ENCODE measurements around the gene RBMS1.

The RBMS1 gene

DNA sequence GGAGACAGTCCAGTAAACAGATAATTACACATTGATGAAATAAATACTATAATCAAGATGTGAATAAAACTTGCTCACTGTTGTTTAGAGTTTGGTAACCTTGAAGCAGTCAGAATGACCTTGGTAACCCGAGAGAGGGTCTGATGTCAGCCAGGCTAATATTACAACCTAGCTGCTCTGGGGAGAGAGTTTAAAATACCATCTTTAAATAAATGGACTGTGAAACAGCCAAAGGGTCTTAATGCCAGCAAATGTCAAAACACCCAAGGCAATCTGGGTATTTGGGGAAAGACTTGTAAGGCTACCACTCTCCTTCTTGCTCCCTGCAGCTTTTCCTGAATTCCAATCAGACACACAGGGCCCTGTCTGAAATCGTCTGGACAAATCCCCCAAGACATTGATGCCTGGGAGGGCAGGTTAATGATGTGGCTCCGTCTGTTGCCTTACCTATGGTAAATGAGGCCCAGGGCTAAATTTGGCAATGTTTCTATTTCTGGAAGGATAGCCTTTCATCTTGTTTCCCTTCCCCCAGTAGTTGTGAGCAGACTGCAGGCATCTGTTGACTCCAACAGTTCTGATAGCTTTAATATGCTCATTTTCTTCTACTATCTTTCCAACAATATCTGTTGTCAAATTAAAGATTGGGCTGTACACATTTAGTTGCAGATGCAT is 250.6 kb downstream of the RBMS1 start:
- FAIRE-seq, result no peak

DNA sequence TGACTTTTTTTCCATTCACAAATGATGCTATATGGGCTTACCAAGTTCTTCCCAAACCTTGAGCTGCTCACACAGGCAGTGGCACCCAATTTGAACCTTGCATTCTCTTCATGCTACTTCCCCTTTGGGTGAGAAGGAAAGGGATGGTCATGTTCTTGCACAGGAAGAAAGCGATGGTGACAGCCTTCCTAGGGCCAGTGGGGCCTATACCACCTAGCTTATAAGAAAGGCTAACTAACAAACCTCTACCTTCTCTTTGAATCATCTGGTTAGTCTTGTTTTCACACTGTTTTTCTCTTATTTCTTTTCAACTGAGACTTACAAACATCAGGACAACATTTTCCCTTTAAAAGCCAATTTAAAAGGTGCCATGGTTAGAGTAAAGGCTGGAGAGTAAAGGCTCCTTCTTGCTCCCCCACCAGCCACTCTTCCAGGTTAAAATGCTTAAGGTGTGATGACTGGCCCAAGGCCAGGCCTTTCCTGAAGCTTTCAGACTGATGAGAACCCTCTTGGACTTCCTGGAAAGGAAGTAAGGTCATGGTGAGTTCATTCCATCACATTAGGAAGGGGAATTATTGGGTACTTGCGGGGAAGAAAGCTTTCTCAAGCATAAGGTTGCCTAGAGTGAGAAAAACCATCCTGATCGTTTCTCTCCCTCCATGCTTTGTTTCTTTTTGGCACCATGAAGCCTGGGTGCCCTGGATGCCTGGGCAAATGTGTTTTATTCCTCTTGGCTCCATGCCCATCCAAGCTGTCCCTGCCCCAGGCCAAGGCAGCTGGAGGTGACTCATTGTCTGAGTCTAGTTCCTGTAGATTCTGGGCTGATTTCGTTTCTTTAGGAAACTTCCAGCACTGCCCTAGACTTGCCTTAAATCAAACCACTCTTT is 252.1 kb downstream of the RBMS1 start:
- FAIRE-seq, result no peak

DNA sequence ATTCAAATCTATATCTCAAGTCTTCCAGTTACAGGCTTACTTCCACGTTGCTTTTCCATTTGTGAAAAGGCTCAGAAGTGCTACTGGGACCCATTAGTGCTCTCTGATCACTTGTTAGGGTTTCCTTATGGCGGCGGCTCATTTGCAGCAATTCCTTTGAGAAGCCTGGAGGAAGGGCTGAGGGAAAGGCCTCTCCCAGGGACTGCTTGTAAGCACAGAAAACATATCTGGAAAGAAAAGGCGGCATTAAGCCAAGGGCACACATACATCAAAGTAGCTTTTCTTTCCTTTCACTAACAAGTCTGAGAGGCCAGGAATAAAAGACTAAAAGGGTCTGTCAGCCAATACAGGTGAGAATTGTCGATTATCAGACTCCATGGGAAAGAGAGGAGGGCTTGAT is 254.2 kb downstream of the RBMS1 start:
- no peak for FAIRE-seq

DNA sequence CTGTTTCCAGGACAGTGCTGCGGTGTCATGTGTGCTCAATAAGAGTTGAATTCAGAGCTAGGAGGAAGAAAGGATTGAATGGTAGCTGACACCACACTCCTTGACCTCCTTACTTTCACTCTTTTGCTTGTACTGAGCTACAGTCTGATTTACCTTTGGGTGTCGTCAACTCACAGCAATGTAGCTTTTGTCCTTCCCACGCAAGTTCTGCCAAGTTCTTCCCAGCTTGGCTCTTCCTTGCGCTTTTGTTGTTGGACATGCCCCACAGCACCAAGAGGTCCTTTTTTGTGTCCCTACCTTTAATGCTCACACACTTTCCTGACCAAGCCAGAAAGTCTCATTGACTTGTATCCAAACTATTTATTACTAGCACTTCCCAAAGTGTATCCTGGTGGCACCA is 255.2 kb downstream of the RBMS1 start:
- FAIRE-seq, result no peak

DNA sequence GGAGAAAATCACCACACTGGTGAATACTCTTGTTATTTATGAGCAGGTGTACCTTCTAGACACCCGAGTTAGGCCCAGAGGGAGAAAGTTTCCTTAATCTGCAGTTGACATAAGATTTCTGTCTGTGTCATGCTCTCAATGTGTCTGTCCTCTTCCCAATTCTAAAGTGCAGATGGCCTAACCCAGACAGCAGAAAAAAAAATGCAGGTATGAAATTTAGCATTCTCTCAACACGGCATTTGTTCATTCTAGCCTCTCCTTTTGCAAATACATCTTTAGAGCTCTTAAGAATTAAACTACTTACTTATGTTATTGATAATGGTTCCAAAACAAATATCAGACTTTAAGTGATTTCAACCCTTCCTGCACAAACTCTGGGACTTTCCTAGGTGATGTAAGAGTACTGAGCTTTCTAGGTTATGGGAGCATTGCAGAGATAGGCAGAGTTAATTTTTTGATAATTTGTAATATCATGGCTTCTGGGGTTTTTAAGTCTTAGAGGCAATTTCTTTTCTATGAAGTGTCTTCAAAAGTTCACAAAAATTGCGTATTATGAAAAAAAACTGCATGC is 260.6 kb downstream of the RBMS1 start:
- no peak for FAIRE-seq

DNA sequence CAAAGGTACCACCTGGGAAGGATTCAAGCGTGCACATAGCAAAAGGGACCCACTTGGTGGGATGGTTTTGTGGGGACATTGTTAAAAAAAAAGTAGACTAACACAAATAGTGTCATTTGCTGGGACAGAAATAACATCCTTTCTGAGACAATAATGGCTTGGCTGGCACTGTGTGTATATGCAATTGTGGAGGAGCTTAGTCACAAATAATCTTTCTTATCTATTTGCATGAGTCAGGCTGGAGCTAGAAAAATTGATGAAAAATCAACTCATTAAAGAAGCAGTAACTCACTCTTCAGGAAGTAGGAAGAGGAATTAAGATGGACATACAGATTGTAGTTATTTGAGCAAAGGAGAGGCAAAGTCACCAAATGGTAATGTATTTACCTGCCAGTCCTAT is 264.0 kb downstream of the RBMS1 start:
- FAIRE-seq, result no peak

DNA sequence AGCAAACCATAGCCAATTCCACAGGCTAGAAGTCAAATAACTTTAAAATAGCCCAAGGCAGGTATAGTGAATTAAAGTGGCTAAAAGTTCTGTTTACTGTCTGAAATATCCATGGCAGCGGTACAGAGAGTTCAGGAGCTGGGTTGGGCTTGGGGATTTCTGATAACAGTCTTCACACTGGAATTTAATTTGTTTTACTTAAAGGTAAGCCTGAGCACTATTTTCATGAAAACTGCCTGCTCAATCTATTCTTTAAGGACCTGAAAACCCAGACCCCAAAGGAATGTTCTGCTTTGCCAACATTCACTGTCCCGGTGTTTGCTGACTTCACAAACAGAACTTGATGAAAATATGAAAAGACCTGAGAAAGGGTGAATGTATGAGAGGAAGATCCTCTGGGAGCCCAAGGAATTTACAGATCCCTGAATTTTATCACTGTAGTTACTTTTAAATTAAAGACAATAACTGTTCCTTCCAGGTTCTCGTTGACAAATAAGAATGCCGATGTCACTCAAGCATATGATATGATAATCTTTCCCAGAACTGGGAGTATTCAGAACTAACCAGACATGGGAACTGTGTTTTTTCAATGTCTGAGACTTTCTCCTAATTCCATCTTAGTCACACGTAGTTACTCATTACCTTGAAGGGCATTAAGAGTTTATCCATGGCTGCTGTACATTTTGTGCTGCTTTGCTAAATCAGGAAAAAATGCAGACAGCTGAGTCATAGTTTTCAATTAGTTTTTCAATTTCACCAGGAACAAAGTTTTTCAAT is 265.3 kb downstream of the RBMS1 start:
- FAIRE-seq, result no peak

DNA sequence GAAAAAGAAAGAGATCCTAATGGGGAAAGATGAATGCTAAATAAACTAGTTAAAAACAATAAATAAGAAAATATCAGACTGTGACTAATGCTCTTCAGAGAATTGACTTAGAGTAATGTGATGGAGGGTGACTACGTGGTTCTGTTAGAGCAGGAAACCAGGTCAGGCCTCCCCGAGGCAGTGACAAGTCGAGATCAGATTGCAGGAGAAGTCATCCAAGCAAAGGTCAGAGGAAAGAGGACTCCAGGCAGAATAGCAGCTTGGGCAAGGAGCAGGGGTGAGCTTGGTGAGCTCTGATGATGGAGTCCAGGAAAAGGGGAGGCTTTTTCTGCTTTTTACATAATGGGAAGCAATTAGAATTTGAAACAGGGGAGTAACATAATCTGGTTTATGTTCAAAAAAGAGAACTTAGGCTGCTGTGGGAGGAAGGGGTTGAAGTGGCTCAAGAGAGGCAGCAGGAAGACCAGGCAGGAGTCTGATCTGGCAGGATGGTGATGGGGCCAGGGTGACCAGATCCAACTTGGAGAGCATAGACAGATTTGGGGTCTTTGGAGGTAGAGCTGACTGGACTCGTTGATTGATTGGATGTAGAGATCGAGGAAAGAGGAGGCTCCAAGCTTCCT is 266.2 kb downstream of the RBMS1 start:
- no peak for FAIRE-seq

DNA sequence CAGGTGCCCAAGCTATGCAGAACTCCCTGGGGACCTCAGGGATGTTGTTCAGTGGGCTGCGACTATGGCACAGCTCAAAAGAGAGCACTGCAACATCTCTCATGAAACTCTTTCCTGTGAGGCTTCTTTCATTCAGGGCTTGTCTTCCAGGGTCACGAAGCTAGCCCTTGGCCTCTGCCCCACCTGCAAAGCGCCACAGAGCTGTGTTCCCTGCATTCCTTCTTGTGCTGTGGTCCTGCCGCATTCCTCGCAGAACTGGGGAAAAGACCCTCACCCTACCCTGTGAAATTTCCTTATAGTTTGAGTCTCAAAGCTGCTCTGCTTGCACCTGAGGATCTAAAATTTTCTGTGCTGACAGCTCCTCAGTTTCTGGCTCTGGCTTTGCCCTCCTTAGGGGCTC is 267.2 kb downstream of the RBMS1 start:
- no peak for FAIRE-seq

DNA sequence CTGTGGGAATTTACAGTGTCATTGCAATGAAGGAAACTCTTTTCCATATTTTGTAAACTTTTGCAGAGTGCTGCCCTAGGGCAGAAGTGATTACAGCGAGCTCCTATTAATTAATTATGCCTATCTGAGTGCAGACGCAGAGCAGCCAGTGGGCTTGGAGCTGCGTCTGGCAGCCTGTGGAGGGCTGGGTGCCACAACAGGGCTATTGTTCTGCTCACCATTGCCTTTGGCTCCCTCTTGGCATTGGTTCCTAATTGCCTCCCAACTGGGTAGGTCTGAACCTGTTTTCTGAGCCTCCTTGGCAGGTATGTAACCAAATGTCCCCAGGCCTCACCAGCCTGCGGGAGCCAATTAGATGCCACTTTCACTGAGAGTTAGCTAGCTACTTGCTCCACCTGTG is 267.9 kb downstream of the RBMS1 start:
- FAIRE-seq, result no peak

DNA sequence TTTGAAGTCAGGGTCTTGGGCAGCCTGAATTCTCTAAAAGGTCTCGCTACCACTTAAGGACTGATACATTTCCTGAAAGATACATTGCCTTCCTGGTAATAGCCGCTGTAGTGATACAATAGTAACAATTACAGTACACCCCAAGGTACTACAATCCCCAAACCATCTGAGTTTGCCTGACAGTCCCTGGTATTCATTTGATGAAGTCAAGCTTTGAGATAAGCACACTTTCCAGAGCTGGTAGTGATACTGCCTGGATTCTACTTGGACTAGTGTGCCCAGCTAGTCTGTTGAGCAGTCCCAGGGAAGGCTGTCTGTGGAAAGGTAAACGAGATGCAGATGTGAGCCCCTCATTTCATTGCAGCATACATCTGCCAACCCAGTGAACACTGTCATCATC is 269.1 kb downstream of the RBMS1 start:
- FAIRE-seq, result no peak

DNA sequence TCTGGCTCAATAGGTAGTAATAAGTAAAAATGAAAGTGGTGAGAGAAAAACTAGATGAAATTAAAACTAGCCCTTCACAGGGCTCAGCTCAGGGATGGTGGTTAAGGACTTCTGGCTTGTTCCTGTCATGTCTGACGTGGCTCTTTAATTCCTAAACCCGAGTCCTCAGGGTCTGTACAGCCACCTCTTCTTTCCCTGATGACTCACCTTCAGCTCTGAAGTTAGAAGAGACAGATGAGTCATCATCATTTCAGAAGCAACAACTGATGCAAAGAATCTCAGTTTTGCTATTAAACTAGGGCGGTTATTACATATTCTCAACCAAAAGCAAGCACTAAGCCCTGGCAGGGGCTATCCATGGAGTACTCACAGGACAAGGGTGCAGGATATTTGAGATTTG is 269.5 kb downstream of the RBMS1 start:
- FAIRE-seq, result no peak

DNA sequence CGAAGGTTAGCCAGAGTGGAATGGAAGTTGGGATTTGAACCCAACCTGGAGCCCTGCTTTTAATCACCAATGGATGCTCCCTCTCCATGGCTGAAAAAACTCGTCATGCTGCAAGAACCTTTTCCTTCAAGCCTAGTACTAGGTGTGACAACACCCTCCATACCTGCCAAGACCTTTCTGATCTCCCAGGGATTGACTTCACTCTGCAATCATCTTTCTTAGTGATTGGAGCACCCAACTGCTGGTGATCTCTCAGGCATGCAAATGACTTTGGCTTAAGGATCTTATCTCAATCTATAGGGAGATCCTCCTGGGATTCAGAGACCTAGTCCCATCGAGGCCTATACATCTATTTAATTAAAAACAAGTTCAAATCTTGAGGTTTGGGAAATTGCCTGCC is 270.0 kb downstream of the RBMS1 start:
- FAIRE-seq, result no peak

DNA sequence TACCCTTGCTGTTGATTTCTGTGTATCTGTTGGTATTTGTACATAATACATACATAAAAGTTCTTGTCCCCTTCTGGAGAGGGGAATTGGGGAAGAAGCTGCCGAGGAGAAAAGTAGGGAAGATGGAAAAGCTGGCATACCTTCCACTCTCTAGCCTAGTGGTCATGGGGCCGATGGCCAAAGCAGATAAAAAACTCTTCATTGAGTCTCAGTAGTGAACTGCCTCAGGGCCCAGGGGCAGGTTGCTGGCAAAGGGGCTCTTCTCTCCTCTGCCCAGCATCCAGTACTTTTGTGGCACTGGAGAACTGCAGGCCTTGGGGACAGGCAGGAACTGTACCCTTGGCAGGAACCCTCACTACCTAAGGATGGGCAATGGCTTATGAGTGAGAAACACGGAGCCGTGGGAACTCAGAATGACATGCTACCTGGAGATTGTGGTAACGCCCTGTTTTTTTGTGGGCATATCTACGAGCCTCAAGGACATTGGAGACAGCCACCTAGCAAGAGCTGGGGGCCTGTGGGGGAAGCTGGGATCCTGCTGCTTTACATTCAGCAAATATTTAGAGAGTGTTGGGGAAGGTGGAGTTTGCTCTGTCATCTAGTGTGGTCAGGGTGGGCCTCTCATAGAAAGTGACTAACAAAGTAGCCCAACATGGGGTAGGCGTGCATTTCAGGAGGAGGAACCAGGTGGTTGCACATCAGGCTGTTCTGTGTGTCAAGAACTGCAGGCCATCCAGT is 270.9 kb downstream of the RBMS1 start:
- FAIRE-seq, result no peak
